SH-SY5Y (cell line): ENCODE data around the gene LGALS3BP.

Experiments used
- GATA2 ChIP-seq: IDR thresholded peaks from 2 replicates; pipeline ENCODE4 v1.6.1; 2011; ENCODE audit warnings: mild to moderate bottlenecking, low read depth, low read length
- GATA3 ChIP-seq: IDR thresholded peaks from 2 replicates; pipeline ENCODE4 v1.6.1; 2011; ENCODE audit warnings: low read depth, mild to moderate bottlenecking, low read length, moderate library complexity

The LGALS3BP gene

GRCh38 chr17:78971756-78972506 is 7.8 kb downstream of the LGALS3BP start:
- no peak for TF ChIP-seq GATA3
- no peak for TF ChIP-seq GATA2

GRCh38 chr17:78970834-78971755 is 8.6 kb downstream of the LGALS3BP start:
- TF ChIP-seq GATA3: no peak
- no peak for TF ChIP-seq GATA2

- TF ChIP-seq GATA3 (no peak), GATA2 (no peak)
Observed at GRCh38 chr17:78969865-78970264, 9.9 kb downstream of the LGALS3BP start.

- no peak for TF ChIP-seq GATA2
- TF ChIP-seq GATA3: no peak
Observed at GRCh38 chr17:78967782-78968362, 11.9 kb downstream of the LGALS3BP start.

GRCh38 chr17:78966910-78967600 is 12.7 kb downstream of the LGALS3BP start:
- TF ChIP-seq GATA2 (no peak), GATA3 (no peak)

- TF ChIP-seq GATA3: no peak
- no peak for TF ChIP-seq GATA2
Observed at GRCh38 chr17:78966123-78966813, 13.5 kb downstream of the LGALS3BP start.

GRCh38 chr17:78965491-78965924 is 14.2 kb downstream of the LGALS3BP start:
- TF ChIP-seq GATA3 (no peak), GATA2 (no peak)

GRCh38 chr17:78963378-78963777 is 16.3 kb downstream of the LGALS3BP start:
- TF ChIP-seq GATA3: no peak
- TF ChIP-seq GATA2: no peak

GRCh38 chr17:78962345-78962983 is 17.3 kb downstream of the LGALS3BP start:
- TF ChIP-seq GATA2: no peak
- no peak for TF ChIP-seq GATA3

GRCh38 chr17:78961571-78961970 is 18.2 kb downstream of the LGALS3BP start:
- TF ChIP-seq GATA3 (no peak), GATA2 (no peak)

- TF ChIP-seq GATA3: no peak
- no peak for TF ChIP-seq GATA2
Observed at GRCh38 chr17:78960928-78961327, 18.8 kb downstream of the LGALS3BP start.

- TF ChIP-seq GATA3 (no peak), GATA2 (no peak)
Observed at GRCh38 chr17:78959803-78960202, 19.9 kb downstream of the LGALS3BP start.

- peak; percentile 32; the same call in 1 of the 2 replicates for TF ChIP-seq GATA2
- no peak for TF ChIP-seq GATA3
Observed at GRCh38 chr17:78958641-78959127, 21.0 kb downstream of the LGALS3BP start.
